HepG2 (cell line): Measurements from ENCODE around the gene SLC25A25. TPM values are rescaled to one million over a fixed set of nuclear protein-coding genes. Genes with fewer than 3 reads are reported as not detected.

Source experiments
- DDIT3 ChIP-seq: sonication (generic); formaldehyde crosslinking; IDR thresholded peaks from 2 replicates; pipeline ENCODE4 v1.4.0; 2020; ENCODE audit warnings: mild to moderate bottlenecking, missing genetic modification reagents
- KLF11 ChIP-seq: IDR thresholded peaks from 2 replicates; pipeline ENCODE4 v1.6.1; 2016; ENCODE audit warnings: missing compliant biosample characterization
- RFX5 ChIP-seq: IDR thresholded peaks from 2 replicates; pipeline ENCODE4 v1.6.1; 2011; ENCODE audit warnings: low read depth, low read length, improper control_type of control experiment
- ZNF280B ChIP-seq: sonication (generic); formaldehyde crosslinking; IDR thresholded peaks from 2 replicates; pipeline ENCODE4 v1.5.0; 2020; ENCODE audit warnings: missing genetic modification reagents, mild to moderate bottlenecking, borderline replicate concordance
- polyA plus RNA-seq, 8 experiments: library from polyadenylated mRNA; depleted of rRNA in 3 of 8; stranded (reverse) in 7 of 8; unstranded in 1 of 8; fragments of >200 nt; fragmentation: Illumina TruSeq in 4 of 8; extraction: Trizol in 4 of 8; gene quantifications; 2 replicates each; pipeline versions ENCODE4 v1.2.1 to v1.2.3, GENCODE V29; 2011 to 2016; ENCODE audit warnings: low read depth in 4 of 8, missing spikeins in 1 of 8, mixed read lengths in 1 of 8; ENCODE audit not compliant: insufficient read depth in 1 of 8
- total RNA-seq, 5 experiments: library from RNA; depleted of rRNA; stranded (reverse); fragments of >200 nt; fragmentation: Illumina TruSeq; extraction: Trizol; gene quantifications; 2 replicates each; pipeline ENCODE4 v1.2.3, GENCODE V29; 2016; ENCODE audit warnings: low read depth in 1 of 5
- TF ChIP-seq, protein P1 (sequence below), 2 experiments: fragments of 450-650 bp in 1 of 2; sonication (generic) in 1 of 2; formaldehyde crosslinking in 1 of 2; IDR thresholded peaks; 2 replicates each; pipeline versions ENCODE4 v1.6.1 to v1.8.0; 2016 to 2022; ENCODE audit warnings: antibody characterized with exemption in 1 of 2, mild to moderate bottlenecking in 1 of 2, missing genetic modification reagents in 1 of 2
- TF ChIP-seq, protein P2 (sequence below): sonication (generic); formaldehyde crosslinking; IDR thresholded peaks from 2 replicates; pipeline ENCODE4 v1.5.1; 2020; ENCODE audit warnings: mild to moderate bottlenecking, missing genetic modification reagents, moderate library complexity

Gene SLC25A25
- total and polyA plus RNA-seq, 2 of the 13 experiments (the other 11 are each of a cell fraction or from before 2014, with no cell fraction given): 10.5 to 24.8 TPM

GRCh38 chr9:128115187-128116103, 47.4 kb downstream of the SLC25A25 start (continued):
- TF ChIP-seq, protein P1, sequence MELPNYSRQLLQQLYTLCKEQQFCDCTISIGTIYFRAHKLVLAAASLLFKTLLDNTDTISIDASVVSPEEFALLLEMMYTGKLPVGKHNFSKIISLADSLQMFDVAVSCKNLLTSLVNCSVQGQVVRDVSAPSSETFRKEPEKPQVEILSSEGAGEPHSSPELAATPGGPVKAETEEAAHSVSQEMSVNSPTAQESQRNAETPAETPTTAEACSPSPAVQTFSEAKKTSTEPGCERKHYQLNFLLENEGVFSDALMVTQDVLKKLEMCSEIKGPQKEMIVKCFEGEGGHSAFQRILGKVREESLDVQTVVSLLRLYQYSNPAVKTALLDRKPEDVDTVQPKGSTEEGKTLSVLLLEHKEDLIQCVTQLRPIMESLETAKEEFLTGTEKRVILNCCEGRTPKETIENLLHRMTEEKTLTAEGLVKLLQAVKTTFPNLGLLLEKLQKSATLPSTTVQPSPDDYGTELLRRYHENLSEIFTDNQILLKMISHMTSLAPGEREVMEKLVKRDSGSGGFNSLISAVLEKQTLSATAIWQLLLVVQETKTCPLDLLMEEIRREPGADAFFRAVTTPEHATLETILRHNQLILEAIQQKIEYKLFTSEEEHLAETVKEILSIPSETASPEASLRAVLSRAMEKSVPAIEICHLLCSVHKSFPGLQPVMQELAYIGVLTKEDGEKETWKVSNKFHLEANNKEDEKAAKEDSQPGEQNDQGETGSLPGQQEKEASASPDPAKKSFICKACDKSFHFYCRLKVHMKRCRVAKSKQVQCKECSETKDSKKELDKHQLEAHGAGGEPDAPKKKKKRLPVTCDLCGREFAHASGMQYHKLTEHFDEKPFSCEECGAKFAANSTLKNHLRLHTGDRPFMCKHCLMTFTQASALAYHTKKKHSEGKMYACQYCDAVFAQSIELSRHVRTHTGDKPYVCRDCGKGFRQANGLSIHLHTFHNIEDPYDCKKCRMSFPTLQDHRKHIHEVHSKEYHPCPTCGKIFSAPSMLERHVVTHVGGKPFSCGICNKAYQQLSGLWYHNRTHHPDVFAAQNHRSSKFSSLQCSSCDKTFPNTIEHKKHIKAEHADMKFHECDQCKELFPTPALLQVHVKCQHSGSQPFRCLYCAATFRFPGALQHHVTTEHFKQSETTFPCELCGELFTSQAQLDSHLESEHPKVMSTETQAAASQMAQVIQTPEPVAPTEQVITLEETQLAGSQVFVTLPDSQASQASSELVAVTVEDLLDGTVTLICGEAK (IDR thresholded peaks at IDR 0.05): no peak
- TF ChIP-seq, protein P1 (CRISPR knock-in tag; IDR thresholded peaks at IDR 0.05): peak; percentile 53; the same call in 1 of the 2 replicates
- TF ChIP-seq, protein P2, sequence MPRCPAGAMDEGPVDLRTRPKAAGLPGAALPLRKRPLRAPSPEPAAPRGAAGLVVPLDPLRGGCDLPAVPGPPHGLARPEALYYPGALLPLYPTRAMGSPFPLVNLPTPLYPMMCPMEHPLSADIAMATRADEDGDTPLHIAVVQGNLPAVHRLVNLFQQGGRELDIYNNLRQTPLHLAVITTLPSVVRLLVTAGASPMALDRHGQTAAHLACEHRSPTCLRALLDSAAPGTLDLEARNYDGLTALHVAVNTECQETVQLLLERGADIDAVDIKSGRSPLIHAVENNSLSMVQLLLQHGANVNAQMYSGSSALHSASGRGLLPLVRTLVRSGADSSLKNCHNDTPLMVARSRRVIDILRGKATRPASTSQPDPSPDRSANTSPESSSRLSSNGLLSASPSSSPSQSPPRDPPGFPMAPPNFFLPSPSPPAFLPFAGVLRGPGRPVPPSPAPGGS (CRISPR knock-in tag): peak; percentile 60
- TF ChIP-seq KLF11 (CRISPR knock-in tag) (no peak), DDIT3 (CRISPR knock-in tag) (no peak), RFX5 (no peak), ZNF280B (CRISPR knock-in tag) (no peak)
